Measurements from ENCODE around the gene LAMC2.

DNA sequence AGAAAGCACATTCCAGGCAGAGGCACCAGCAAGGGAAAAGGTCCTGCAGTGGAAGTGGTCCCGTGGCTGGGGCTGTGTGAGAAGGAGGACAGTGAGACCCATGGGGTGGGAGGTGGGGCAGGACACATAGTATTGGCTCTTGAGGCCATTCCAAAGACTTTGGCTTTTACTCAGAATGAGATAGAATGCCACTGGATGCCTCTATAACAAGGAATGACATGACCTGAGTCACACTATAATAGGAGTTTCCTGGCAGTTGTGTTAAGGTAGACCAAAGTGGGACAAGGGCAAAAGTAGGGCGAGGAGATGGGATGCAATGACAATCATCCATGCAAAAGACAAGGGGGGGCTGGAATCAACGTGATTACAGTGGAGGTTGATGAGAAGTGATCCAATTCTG is 24.7 kb upstream of the LAMC2 start:
- TF ChIP-seq, protein P1, sequence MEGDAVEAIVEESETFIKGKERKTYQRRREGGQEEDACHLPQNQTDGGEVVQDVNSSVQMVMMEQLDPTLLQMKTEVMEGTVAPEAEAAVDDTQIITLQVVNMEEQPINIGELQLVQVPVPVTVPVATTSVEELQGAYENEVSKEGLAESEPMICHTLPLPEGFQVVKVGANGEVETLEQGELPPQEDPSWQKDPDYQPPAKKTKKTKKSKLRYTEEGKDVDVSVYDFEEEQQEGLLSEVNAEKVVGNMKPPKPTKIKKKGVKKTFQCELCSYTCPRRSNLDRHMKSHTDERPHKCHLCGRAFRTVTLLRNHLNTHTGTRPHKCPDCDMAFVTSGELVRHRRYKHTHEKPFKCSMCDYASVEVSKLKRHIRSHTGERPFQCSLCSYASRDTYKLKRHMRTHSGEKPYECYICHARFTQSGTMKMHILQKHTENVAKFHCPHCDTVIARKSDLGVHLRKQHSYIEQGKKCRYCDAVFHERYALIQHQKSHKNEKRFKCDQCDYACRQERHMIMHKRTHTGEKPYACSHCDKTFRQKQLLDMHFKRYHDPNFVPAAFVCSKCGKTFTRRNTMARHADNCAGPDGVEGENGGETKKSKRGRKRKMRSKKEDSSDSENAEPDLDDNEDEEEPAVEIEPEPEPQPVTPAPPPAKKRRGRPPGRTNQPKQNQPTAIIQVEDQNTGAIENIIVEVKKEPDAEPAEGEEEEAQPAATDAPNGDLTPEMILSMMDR (IDR thresholded peaks at IDR 0.05): no peak
- TF ChIP-seq POLR2A (IDR thresholded peaks at IDR 0.05): no peak

Data from prostate gland (tissue), 2 donors.